ENCODE data around the gene MED15.

MED15 gene

DNA sequence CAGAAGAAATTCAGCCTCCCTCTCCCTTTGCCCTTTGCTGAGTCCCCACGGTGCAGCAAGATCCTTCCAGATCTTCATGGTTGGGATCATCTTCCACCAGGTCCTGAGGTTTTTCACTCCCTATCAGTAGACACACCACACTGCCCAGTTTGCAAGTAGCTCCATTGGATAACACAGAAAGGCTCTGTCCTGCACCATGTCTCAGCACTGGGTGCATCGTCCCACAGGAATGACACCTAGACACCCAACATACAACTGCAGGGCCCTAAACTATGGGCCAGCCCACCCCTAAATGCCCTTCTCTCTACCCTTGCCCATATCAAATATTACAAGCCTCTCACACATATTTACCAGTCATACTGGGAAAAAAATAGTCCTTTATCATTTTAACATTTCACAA, 21.2 kb upstream of the MED15 start:
- Histone ChIP-seq H3K4me3 (ENCODE audit: low read length) (no peak overlapping the region), H3K9ac (ENCODE audit: low read depth, low read length) (no peak overlapping the region), H3K4me1 (ENCODE audit: control insufficient read depth, insufficient read depth, low read length) (no peaks in the 10 kb centered on the region), H3K9me3 (replicated peaks; ENCODE audit: low read length) (no peaks in the 10 kb centered on the region), H3K27me3 (ENCODE audit: control insufficient read depth, insufficient read depth, low read length) (no peaks in the 10 kb centered on the region), H3K4me2 (ENCODE audit: low read length) (no peak overlapping the region), H3K36me3 (ENCODE audit: insufficient read depth, low read length) (peaks cover 9% of the 10 kb centered on the region)

DNA sequence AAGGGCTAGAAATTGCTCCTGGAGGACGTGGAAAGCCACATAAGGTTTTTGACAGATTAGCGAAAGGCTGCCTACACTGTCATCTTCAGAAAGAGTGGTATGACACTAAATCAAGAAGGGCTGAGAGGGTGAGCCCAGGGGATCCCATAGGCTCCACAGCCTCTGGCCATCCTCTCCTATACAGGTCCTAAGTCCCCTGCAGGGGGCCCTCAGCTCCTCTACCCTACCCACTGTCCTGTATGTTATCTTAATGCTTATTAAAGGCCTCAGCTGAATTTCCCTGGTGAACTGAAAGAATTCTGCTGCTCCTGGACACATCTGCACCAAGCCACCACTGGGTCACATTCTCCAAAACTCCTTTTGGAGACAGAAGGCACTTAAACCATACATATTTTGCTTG, 19.7 kb upstream of the MED15 start:
- Histone ChIP-seq H3K9ac (ENCODE audit: low read depth, low read length) (no peak overlapping the region), H3K9me3 (replicated peaks; ENCODE audit: low read length) (no peaks in the 10 kb centered on the region), H3K4me2 (ENCODE audit: low read length) (no peak overlapping the region), H3K4me3 (ENCODE audit: low read length) (no peak overlapping the region), H3K27me3 (ENCODE audit: control insufficient read depth, insufficient read depth, low read length) (no peaks in the 10 kb centered on the region), H3K4me1 (ENCODE audit: control insufficient read depth, insufficient read depth, low read length) (no peaks in the 10 kb centered on the region), H3K36me3 (ENCODE audit: insufficient read depth, low read length) (peaks cover 9% of the 10 kb centered on the region)

DNA sequence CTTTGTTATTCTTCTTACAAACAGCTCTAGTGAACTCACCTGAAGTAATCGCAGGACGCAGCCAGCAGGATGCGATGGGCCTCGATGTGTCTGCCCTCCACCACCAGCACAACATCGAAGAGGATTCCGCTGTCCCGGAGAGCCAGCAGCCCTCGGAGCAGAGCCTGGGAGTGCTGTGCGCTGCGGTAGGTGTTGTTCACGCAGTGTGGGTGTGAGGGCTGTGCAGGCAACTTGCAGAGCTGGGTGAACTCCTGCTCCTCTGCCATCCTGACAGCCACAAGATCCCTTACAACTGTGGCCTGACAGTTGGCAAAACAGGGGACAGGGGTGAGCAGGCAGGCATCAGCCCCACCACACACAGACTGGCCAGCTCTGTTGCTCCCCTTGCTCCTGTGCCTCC, 18.5 kb upstream of the MED15 start:
- Histone ChIP-seq H3K4me3 (ENCODE audit: low read length) (no peak overlapping the region), H3K9ac (ENCODE audit: low read depth, low read length) (no peak overlapping the region), H3K4me2 (ENCODE audit: low read length) (no peak overlapping the region), H3K9me3 (replicated peaks; ENCODE audit: low read length) (no peaks in the 10 kb centered on the region), H3K27me3 (ENCODE audit: control insufficient read depth, insufficient read depth, low read length) (no peaks in the 10 kb centered on the region), H3K36me3 (ENCODE audit: insufficient read depth, low read length) (peaks cover 6% of the 10 kb centered on the region), H3K4me1 (ENCODE audit: control insufficient read depth, insufficient read depth, low read length) (no peaks in the 10 kb centered on the region)

DNA sequence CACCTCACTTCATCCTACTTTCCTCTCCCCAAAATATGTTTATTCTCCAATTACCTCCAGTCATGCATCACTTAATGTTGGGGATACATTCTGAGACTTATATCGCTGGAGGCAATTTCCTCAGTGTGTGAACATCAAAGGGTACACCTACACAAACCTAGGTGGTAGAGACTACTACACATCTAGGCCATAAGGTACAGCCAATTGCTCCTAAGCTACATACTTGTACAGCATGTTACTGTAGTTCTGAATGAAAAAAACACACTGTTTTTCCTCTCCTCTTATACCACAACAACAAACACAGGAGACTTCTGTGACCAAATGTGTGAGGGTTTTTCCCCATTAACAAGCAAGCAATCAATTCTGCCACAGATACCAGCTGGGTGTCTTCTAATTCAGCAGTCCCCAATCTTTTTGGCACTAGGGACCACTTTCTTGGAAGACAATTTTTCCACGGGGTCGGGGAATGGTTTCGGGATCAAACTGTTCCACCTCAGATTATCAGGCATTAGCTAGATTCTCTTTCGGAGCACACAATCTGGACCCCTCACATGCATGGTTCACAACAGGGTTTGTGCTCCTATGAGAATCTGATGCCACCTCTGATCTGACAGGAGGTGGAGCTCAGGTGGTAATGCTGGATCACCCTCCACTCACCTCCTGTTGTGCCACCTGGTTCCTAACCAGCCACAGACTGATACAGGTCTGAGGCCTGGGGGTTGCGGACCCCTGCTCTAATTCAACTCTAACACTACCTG, 17.0 kb upstream of the MED15 start:
- Histone ChIP-seq H3K36me3 (ENCODE audit: insufficient read depth, low read length) (peaks cover 3% of the 10 kb centered on the region), H3K9ac (ENCODE audit: low read depth, low read length) (no peak overlapping the region), H3K27me3 (ENCODE audit: control insufficient read depth, insufficient read depth, low read length) (no peaks in the 10 kb centered on the region), H3K4me3 (ENCODE audit: low read length) (no peak overlapping the region), H3K9me3 (replicated peaks; ENCODE audit: low read length) (no peaks in the 10 kb centered on the region), H3K4me1 (ENCODE audit: control insufficient read depth, insufficient read depth, low read length) (peaks cover 8% of the 10 kb centered on the region), H3K4me2 (ENCODE audit: low read length) (no peak overlapping the region)

DNA sequence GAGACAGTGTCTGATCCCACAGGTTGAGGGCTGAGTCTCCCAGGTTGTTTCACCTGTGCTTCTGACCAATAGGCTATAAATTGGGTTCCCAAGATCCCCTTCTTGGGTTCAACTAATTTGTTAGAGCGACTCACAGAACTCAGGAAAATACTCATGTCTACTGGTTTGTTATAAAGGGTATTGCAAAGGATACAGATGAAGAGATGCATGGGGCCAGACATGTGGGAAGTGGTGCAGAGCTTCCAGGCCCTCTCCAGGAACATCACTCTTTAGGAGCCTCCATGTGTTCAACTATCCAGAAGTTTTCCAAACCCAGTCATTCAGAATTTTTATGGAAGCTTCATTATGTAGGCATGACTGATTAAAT, 16.5 kb upstream of the MED15 start:
- Histone ChIP-seq H3K36me3 (ENCODE audit: insufficient read depth, low read length) (peaks cover 3% of the 10 kb centered on the region), H3K9me3 (replicated peaks; ENCODE audit: low read length) (no peaks in the 10 kb centered on the region), H3K4me3 (ENCODE audit: low read length) (no peak overlapping the region), H3K9ac (ENCODE audit: low read depth, low read length) (no peak overlapping the region), H3K4me1 (ENCODE audit: control insufficient read depth, insufficient read depth, low read length) (peaks cover 8% of the 10 kb centered on the region), H3K27me3 (ENCODE audit: control insufficient read depth, insufficient read depth, low read length) (no peaks in the 10 kb centered on the region), H3K4me2 (ENCODE audit: low read length) (no peak overlapping the region)

DNA sequence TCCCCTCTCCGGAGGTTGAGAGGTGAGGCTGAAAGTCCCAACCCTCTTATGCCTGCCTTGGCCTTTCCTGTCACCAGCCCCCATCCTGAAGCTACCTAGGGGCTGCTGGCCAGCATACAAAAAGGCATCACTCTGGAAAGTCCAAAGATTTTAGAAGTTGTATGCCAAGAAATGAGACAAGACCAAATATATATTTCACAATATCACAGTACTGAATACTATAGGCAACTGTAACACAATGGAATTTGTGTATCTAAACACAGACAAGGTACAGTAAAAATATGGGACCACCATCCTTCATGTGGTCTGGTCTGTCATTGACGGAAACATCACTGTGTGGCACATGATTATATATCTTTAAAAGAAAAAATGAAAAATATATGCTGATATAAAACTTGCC, 16.1 kb upstream of the MED15 start:
- no peak overlapping the region for H3K9ac ChIP-seq (ENCODE audit: low read depth, low read length)
- H3K4me1 ChIP-seq (ENCODE audit: control insufficient read depth, insufficient read depth, low read length): peaks cover 8% of the 10 kb centered on the region
- H3K4me3 ChIP-seq (ENCODE audit: low read length): no peak overlapping the region
- H3K9me3 ChIP-seq (replicated peaks; ENCODE audit: low read length): no peaks in the 10 kb centered on the region
- no peaks in the 10 kb centered on the region for H3K27me3 ChIP-seq (ENCODE audit: control insufficient read depth, insufficient read depth, low read length)
- H3K4me2 ChIP-seq (ENCODE audit: low read length): no peak overlapping the region
- H3K36me3 ChIP-seq (ENCODE audit: insufficient read depth, low read length): no peaks in the 10 kb centered on the region

DNA sequence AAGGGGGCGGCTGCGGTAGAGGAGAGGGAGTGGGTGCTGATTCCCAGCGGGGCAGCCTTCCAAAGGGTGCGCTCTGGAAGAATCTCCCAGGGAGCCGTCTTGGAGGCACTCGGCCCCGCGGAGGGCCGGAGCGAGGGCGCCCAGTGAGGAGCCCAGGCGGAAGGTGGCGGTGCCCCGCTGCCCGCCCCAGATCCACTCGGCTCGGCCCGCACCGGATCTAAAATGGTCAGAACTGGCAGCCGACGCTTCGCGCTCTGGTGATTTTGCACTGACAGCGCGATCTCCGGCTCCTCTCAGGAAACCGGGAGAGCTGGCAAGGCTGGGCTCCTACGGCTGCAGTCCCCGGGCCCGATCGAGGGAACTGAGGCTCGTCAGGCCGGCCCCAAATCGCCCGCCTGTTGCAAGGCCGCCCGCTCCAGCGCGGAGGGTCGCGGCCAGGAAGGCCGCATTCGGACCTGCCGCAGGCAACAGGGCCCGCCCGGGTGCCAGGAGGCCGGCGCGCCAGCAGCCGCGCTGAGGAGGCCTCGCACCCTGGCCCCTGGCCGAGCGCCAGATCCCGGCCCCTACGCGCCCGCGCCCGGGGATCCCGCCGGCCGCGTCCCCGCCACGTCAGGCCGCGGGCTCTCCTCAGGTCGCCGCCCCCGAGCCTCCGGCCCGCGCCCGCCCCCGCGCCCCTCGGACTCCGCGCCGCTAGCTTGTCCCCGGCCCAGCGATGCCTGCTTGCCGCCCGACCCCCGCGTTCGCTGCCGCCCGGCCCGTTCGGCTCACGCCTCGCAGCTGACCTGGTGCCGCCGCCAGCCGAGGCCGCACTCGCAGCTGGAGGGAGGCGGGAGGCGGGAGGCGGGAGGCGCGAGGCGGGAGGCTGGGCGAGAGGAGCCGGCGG, 12.2 kb upstream of the MED15 start, which contains the start of gene KLHL22:
Gene KLHL22, minus strand, starts transcription at position 818 of the 883 bp plus-strand sequence. CDS start 6,584 bp downstream, outside the sequence.
- peak within 1 kb of the TSS; percentile 77 for H3K4me3 ChIP-seq (ENCODE audit: low read length)
- H3K27me3 ChIP-seq (ENCODE audit: control insufficient read depth, insufficient read depth, low read length): no peaks in the 10 kb centered on the region
- H3K36me3 ChIP-seq (ENCODE audit: insufficient read depth, low read length): no peaks in the 10 kb centered on the region
- H3K9ac ChIP-seq (ENCODE audit: low read depth, low read length): peak within 1 kb of the TSS; percentile 93
- H3K9me3 ChIP-seq (replicated peaks; ENCODE audit: low read length): no peaks in the 10 kb centered on the region
- peak within 1 kb of the TSS; percentile 100 for H3K4me2 ChIP-seq (ENCODE audit: low read length)
- peaks cover 11% of the 10 kb centered on the region for H3K4me1 ChIP-seq (ENCODE audit: control insufficient read depth, insufficient read depth, low read length)

DNA sequence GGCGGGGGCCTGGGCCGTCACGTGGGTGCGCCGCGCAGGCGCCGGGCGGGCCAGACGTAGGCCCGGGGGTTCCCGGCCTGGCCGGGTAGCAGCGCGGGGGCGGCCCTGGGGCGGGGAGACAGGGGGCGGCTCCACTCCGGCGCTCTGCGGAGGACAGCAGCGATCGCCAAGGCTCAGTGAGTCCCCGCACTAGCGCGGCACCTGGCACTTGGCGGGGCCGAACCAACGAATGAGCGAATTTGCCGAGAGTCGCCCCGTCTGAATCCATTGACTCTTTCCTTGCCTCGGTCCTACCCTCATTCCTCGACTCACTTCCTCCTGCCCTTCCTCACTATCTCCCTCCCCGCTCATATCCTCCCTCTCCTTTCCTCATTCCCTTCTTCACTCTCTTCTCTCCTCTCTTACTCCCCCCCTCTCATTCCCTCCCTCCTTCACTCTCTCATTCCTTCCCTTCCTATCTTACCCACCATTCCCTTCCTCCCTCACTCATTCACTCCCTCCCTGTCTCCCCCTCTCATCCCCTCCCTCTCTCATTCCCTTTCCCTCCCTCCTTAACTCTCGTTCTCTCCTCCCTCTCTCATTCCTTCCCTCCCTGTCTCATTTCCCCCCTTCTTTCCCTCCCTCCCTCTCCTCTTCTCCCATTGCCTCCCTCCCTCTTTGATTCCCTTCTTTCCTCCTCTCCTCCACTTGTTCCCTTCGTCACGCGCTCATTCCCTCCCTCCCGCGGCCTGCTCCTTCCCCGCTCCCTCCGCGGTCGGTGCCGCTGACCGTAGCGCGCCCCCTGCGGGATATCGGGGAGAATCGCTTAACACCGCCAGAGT, 11.3 kb upstream of the MED15 start:
- Histone ChIP-seq H3K9ac (ENCODE audit: low read depth, low read length) (peak overlapping the region; percentile 79), H3K4me1 (ENCODE audit: control insufficient read depth, insufficient read depth, low read length) (peaks cover 11% of the 10 kb centered on the region), H3K9me3 (replicated peaks; ENCODE audit: low read length) (no peaks in the 10 kb centered on the region), H3K27me3 (ENCODE audit: control insufficient read depth, insufficient read depth, low read length) (no peaks in the 10 kb centered on the region), H3K36me3 (ENCODE audit: insufficient read depth, low read length) (no peaks in the 10 kb centered on the region), H3K4me3 (ENCODE audit: low read length) (peak overlapping the region; percentile 77), H3K4me2 (ENCODE audit: low read length) (peak overlapping the region; percentile 91)

DNA sequence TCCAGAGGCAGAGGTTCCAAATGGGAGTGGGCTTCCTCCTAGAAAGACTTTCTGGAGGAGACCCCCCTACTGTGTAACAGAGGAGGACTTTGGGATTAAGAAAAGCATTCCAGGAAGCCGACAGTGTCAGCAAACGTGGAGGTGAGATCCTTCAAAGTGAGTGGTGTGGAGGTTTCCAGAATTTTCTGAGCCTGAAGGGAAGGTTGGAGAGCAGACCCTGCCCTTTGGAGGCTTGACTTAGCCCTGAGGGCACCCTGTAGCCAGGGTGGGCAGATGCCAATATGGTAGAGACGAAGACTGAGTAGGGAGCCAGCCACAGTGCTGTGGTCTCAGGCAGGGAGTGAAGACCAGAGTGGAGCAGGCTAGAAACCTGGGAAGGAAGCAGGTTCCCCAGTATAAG, 10.0 kb upstream of the MED15 start:
- Histone ChIP-seq H3K9me3 (replicated peaks; ENCODE audit: low read length) (no peaks in the 10 kb centered on the region), H3K4me1 (ENCODE audit: control insufficient read depth, insufficient read depth, low read length) (peaks cover 11% of the 10 kb centered on the region), H3K36me3 (ENCODE audit: insufficient read depth, low read length) (no peaks in the 10 kb centered on the region), H3K4me3 (ENCODE audit: low read length) (no peak overlapping the region), H3K27me3 (ENCODE audit: control insufficient read depth, insufficient read depth, low read length) (no peaks in the 10 kb centered on the region), H3K4me2 (ENCODE audit: low read length) (no peak overlapping the region), H3K9ac (ENCODE audit: low read depth, low read length) (no peak overlapping the region)

DNA sequence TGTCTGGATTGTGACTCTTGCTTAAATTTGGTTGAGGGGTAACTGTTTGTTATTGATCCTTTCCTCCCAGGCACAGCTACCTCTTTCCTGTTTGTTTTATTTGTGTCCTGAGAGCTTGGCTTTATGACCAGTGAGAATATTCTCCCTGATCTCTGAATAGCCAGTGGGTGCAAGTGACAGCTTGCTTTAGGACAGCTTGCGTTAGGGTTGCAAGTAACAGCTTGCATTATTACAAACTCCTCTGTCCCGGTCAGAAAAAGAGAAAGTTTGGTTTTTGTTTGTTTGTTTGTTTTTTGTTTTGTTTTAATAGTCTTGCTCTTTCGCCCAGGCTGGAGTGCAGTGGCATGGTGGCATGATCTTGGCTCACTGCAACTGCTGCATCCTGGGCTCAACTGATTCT, 8.5 kb upstream of the MED15 start:
- Histone ChIP-seq H3K4me1 (ENCODE audit: control insufficient read depth, insufficient read depth, low read length) (peaks cover 14% of the 10 kb centered on the region), H3K4me3 (ENCODE audit: low read length) (no peak overlapping the region), H3K27me3 (ENCODE audit: control insufficient read depth, insufficient read depth, low read length) (no peaks in the 10 kb centered on the region), H3K4me2 (ENCODE audit: low read length) (no peak overlapping the region), H3K36me3 (ENCODE audit: insufficient read depth, low read length) (no peaks in the 10 kb centered on the region), H3K9me3 (replicated peaks; ENCODE audit: low read length) (no peaks in the 10 kb centered on the region), H3K9ac (ENCODE audit: low read depth, low read length) (no peak overlapping the region)

DNA sequence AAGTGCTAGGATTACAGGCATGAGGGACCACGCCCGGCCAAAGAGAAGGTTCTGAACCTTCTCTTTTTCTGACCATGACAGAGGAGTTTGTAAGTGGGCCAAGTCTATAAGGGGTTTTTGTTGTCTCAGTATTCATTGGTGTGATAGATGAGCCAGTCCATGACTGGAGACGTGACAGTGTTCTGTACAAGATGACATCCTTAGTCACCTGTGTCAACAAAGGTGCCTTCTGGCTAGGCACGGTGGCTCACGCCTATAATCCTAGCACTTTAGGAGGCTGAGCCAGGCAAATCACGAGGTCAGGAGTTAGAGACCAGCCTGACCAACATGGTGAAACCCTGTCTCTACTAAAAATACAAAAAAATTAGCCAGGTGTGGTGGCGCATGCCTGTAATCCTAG, 7.6 kb upstream of the MED15 start:
- Histone ChIP-seq H3K9me3 (replicated peaks; ENCODE audit: low read length) (no peaks in the 10 kb centered on the region), H3K4me2 (ENCODE audit: low read length) (no peak overlapping the region), H3K9ac (ENCODE audit: low read depth, low read length) (no peak overlapping the region), H3K27me3 (ENCODE audit: control insufficient read depth, insufficient read depth, low read length) (no peaks in the 10 kb centered on the region), H3K4me3 (ENCODE audit: low read length) (no peak overlapping the region), H3K4me1 (ENCODE audit: control insufficient read depth, insufficient read depth, low read length) (peaks cover 14% of the 10 kb centered on the region), H3K36me3 (ENCODE audit: insufficient read depth, low read length) (no peaks in the 10 kb centered on the region)
